Ishikawa (cell line): ENCODE measurements around the gene SMARCC1.

Source experiments
- CREB1 ChIP-seq: IDR thresholded peaks from 2 replicates; pipeline ENCODE4 v1.6.1; 2012; ENCODE audit warnings: low read depth
- EP300 ChIP-seq: IDR thresholded peaks from 2 replicates; pipeline ENCODE4 v1.6.1; 2012; ENCODE audit warnings: borderline replicate concordance
- NFIC ChIP-seq: IDR thresholded peaks from 2 replicates; pipeline ENCODE4 v1.6.1; 2012
- TAF1 ChIP-seq: IDR thresholded peaks from 2 replicates; pipeline ENCODE4 v1.6.1; 2012; ENCODE audit warnings: low read depth, mild to moderate bottlenecking
- TCF12 ChIP-seq: IDR thresholded peaks from 2 replicates; pipeline ENCODE4 v1.6.1; 2012; ENCODE audit warnings: low read depth
- YY1 ChIP-seq: IDR thresholded peaks from 2 replicates; pipeline ENCODE4 v1.6.1; 2012; ENCODE audit warnings: low read depth
- ZBTB7A ChIP-seq: IDR thresholded peaks from 2 replicates; pipeline ENCODE4 v1.6.1; 2012; ENCODE audit warnings: low read depth
- TF ChIP-seq, protein P1 (sequence below): IDR thresholded peaks from 2 replicates; pipeline ENCODE4 v1.6.1; 2012
- TF ChIP-seq, protein P2 (sequence below): IDR thresholded peaks from 2 replicates; pipeline ENCODE4 v1.6.1; 2012

GRCh38 chr3:47752716-47753115 lies 29.0 kb downstream of the SMARCC1 start:
- TF ChIP-seq TAF1 (no peak), EP300 (no peak), YY1 (no peak), ZBTB7A (no peak), TCF12 (no peak), NFIC (no peak), CREB1 (no peak)
- TF ChIP-seq, protein P1, sequence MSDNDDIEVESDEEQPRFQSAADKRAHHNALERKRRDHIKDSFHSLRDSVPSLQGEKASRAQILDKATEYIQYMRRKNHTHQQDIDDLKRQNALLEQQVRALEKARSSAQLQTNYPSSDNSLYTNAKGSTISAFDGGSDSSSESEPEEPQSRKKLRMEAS, result no peak
- TF ChIP-seq, protein P2, sequence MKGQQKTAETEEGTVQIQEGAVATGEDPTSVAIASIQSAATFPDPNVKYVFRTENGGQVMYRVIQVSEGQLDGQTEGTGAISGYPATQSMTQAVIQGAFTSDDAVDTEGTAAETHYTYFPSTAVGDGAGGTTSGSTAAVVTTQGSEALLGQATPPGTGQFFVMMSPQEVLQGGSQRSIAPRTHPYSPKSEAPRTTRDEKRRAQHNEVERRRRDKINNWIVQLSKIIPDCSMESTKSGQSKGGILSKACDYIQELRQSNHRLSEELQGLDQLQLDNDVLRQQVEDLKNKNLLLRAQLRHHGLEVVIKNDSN, result no peak
